ENCODE results near the gene SPRY2. TPM values are rescaled to one million over a fixed set of nuclear protein-coding genes. Genes with fewer than 3 reads are reported as not detected.

The SPRY2 gene
- total and polyA plus RNA-seq, 2 of the 8 experiments (the other 6 are each of a cell fraction or from before 2014, with no cell fraction given): 37.7 to 37.9 TPM

DNA sequence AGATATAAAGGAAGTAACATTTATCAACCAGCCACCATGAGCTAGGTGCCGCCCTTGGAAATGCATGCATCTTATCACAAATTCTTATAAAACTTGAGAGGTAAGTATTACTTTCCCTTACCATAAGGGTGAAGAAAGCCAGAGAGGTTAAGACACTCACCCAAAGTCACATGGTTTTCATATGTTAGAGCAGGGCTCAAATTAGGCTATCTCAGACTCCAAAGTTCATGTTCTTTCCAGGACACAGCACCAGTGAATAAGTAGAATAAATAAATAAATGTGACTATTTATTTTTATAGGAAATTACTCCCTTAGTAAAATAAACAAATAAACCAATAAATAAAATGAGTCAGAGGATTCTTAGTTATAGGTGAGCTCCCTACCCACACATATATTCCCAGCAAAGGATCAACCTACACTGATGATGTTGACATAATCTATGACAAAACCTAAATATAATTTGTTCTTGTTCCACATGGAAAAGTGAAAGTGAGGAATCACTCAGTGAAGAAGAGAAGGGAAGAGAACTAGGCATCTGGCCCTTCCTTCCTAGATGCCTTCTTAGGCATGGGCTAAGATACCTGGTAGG is 27.2 kb downstream of the SPRY2 start:
- POLR2A ChIA-PET (ENCODE audit: partially characterized antibody): interaction anchor here (0.7 to 0.8 kb wide), 2 partner anchors 25 to 27 kb away, joined by 3 read pairs; partner anchors contain the start of gene SPRY2
- no peak for FAIRE-seq
- TF ChIP-seq, protein P1, sequence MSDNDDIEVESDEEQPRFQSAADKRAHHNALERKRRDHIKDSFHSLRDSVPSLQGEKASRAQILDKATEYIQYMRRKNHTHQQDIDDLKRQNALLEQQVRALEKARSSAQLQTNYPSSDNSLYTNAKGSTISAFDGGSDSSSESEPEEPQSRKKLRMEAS (IDR thresholded peaks at IDR 0.05): no peak
- no peak for TF ChIP-seq SIRT6 (IDR thresholded peaks at IDR 0.05; ENCODE audit: low read length)
- no peak for TF ChIP-seq SIX5 (IDR thresholded peaks at IDR 0.05; ENCODE audit: low read depth, low read length)
- TF ChIP-seq, protein P2, sequence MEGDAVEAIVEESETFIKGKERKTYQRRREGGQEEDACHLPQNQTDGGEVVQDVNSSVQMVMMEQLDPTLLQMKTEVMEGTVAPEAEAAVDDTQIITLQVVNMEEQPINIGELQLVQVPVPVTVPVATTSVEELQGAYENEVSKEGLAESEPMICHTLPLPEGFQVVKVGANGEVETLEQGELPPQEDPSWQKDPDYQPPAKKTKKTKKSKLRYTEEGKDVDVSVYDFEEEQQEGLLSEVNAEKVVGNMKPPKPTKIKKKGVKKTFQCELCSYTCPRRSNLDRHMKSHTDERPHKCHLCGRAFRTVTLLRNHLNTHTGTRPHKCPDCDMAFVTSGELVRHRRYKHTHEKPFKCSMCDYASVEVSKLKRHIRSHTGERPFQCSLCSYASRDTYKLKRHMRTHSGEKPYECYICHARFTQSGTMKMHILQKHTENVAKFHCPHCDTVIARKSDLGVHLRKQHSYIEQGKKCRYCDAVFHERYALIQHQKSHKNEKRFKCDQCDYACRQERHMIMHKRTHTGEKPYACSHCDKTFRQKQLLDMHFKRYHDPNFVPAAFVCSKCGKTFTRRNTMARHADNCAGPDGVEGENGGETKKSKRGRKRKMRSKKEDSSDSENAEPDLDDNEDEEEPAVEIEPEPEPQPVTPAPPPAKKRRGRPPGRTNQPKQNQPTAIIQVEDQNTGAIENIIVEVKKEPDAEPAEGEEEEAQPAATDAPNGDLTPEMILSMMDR (IDR thresholded peaks at IDR 0.05; ENCODE audit: control extremely low read depth in 1 of 3, insufficient read depth in 1 of 3, low read depth in 1 of 3, low read length in 3 of 3): no peak
- TF ChIP-seq CREB1 (IDR thresholded peaks at IDR 0.05): no peak
- no peak for TF ChIP-seq KDM4A (IDR thresholded peaks at IDR 0.05; ENCODE audit: low read depth, low read length, severe bottlenecking)
- TF ChIP-seq EGR1 (IDR thresholded peaks at IDR 0.05; ENCODE audit: borderline replicate concordance, low read depth, low read length): no peak
- TF ChIP-seq CHD2 (IDR thresholded peaks at IDR 0.05; ENCODE audit: low read length): no peak
- no peak for TF ChIP-seq PHF8 (conservative IDR thresholded peaks at IDR 0.05; ENCODE audit: low read depth, low read length)
- no peak for TF ChIP-seq ZNF274 (IDR thresholded peaks at IDR 0.05; ENCODE audit: borderline replicate concordance, extremely low read depth, low read length)
- TF ChIP-seq CHD1 (IDR thresholded peaks at IDR 0.05; ENCODE audit: low read depth, low read length): no peak
- no peak for TF ChIP-seq BCL11A (IDR thresholded peaks at IDR 0.05; ENCODE audit: low read depth in 2 of 2, low read length in 2 of 2)

More for the DNA sequence above, 27.2 kb downstream of the SPRY2 start:
- Histone ChIP-seq H2BK20ac (ENCODE audit: low read length) (no peak overlapping the region), H3K9me3 (ENCODE audit: insufficient read depth in 2 of 2, low read depth in 1 of 2, low read length in 1 of 2) (no peaks in the 10 kb centered on the region), H3K56ac (replicated peaks; ENCODE audit: insufficient read length, low read depth, low read length) (no peak overlapping the region), H4K91ac (replicated peaks; ENCODE audit: insufficient read length, low read length) (no peak overlapping the region), H2AK5ac (ENCODE audit: low read depth, low read length) (no peak overlapping the region), H3K23ac (ENCODE audit: insufficient read length) (no peak overlapping the region), H4K5ac (ENCODE audit: insufficient read length, low read depth, low read length) (no peak overlapping the region), H3K23me2 (ENCODE audit: low read depth, low read length) (no peaks in the 10 kb centered on the region), H3K14ac (ENCODE audit: insufficient read length) (no peak overlapping the region), H3K27me3 (replicated peaks in 1 of 4; ENCODE audit: control insufficient read depth in 3 of 4, extremely low read depth in 1 of 4, insufficient read depth in 3 of 4, low read length in 3 of 4) (no peaks in the 10 kb centered on the region), H3K18ac (ENCODE audit: extremely low read depth, low read length) (no peak overlapping the region), H3K4me1 (replicated peaks in 1 of 4; ENCODE audit: control insufficient read depth in 3 of 4, insufficient read depth in 4 of 4, low read length in 3 of 4) (no peaks in the 10 kb centered on the region), H3K27ac (ENCODE audit: low read depth, low read length) (no peak overlapping the region), H2AFZ (ENCODE audit: low read length) (no peak overlapping the region), H3K79me2 (ENCODE audit: control insufficient read depth in 1 of 2, insufficient read depth in 2 of 2, low read length in 2 of 2) (no peaks in the 10 kb centered on the region), H3K9ac (replicated peaks in 1 of 4; ENCODE audit: extremely low read depth in 1 of 4, low read depth in 3 of 4, low read length in 3 of 4) (no peak overlapping the region), H4K20me1 (replicated peaks in 1 of 2; ENCODE audit: control insufficient read depth in 1 of 2, insufficient read depth in 2 of 2, low read length in 2 of 2) (no peaks in the 10 kb centered on the region), H2BK15ac (ENCODE audit: low read length) (no peak overlapping the region), H2BK5ac (ENCODE audit: low read depth, low read length) (no peak overlapping the region), H2BK12ac (ENCODE audit: low read depth, low read length) (no peak overlapping the region), H3K4ac (replicated peaks; ENCODE audit: insufficient read length, low read depth, low read length) (no peak overlapping the region), H3K36me3 (ENCODE audit: control insufficient read depth in 2 of 4, insufficient read depth in 4 of 4, low read length in 3 of 4) (no peaks in the 10 kb centered on the region), H3K4me2 (ENCODE audit: insufficient read depth in 1 of 2, low read depth in 2 of 2, low read length in 2 of 2) (no peak overlapping the region), H4K8ac (ENCODE audit: extremely low read depth, insufficient read depth, low read length) (no peak overlapping the region), H3K4me3 (ENCODE audit: extremely low read depth in 1 of 4, insufficient read depth in 2 of 4, low read depth in 3 of 4, low read length in 4 of 4) (no peak overlapping the region), H2BK120ac (replicated peaks; ENCODE audit: low read depth, low read length) (no peak overlapping the region), H3K79me1 (ENCODE audit: low read depth, low read length) (no peaks in the 10 kb centered on the region)
- CTCF ChIA-PET (ENCODE audit: partially characterized antibody): no interaction called here
- DNase-seq (ENCODE audit: low read depth in 1 of 2, low spot score in 2 of 2): no peak
- WGBS, 2 experiments (ENCODE audit: extremely low coverage in 1 of 2, insufficient coverage in 1 of 2, insufficient read length in 1 of 2, insufficient replicate concordance in 2 of 2, low coverage in 1 of 2, low lambda C conversion rate in 2 of 2, missing lambda C conversion rate in 1 of 2): 95% methylated on average over 1 of the region's 1 CpG; no CpG with 5 or more reads in 1 of the 2 experiments

All from H1 (cell line).